ENCODE results near the gene LPAR1. TPM values are rescaled to one million over a fixed set of nuclear protein-coding genes. Genes with fewer than 3 reads are reported as not detected.

Gene LPAR1
- total and polyA plus RNA-seq, 2 of the 8 experiments (the other 6 are each of a cell fraction or from before 2014, with no cell fraction given): 3.4 to 5.1 TPM

- H2BK20ac ChIP-seq (ENCODE audit: low read length): no peak overlapping the region
- ChIA-PET CTCF (ENCODE audit: partially characterized antibody) (interaction anchor here (0.6 kb wide), 1 partner anchor 236 kb away, joined by 4 read pairs; no protein-coding TSS in a partner anchor), POLR2A (ENCODE audit: partially characterized antibody) (no interaction called here)
- no peaks in the 10 kb centered on the region for H3K79me2 ChIP-seq (ENCODE audit: control insufficient read depth in 1 of 2, insufficient read depth in 2 of 2, low read length in 2 of 2)
- 91% methylated on average over 7 of the region's 7 CpGs; no CpG with 5 or more reads in 1 of the 2 experiments for WGBS, 2 experiments (ENCODE audit: extremely low coverage in 1 of 2, insufficient coverage in 1 of 2, insufficient read length in 1 of 2, insufficient replicate concordance in 2 of 2, low coverage in 1 of 2, low lambda C conversion rate in 2 of 2, missing lambda C conversion rate in 1 of 2)
- no peak overlapping the region for H4K5ac ChIP-seq (ENCODE audit: insufficient read length, low read depth, low read length)
- H2AFZ ChIP-seq (ENCODE audit: low read length): no peak overlapping the region
- no peak overlapping the region for H3K23ac ChIP-seq (ENCODE audit: insufficient read length)
- H3K56ac ChIP-seq (replicated peaks; ENCODE audit: insufficient read length, low read depth, low read length): no peak overlapping the region
- H3K14ac ChIP-seq (ENCODE audit: insufficient read length): no peak overlapping the region
- H3K27me3 ChIP-seq (replicated peaks in 1 of 4; ENCODE audit: control insufficient read depth in 3 of 4, extremely low read depth in 1 of 4, insufficient read depth in 3 of 4, low read length in 3 of 4): no peaks in the 10 kb centered on the region
- no peaks in the 10 kb centered on the region for H3K36me3 ChIP-seq (ENCODE audit: control insufficient read depth in 2 of 4, insufficient read depth in 4 of 4, low read length in 3 of 4)
- no peak overlapping the region for H3K9ac ChIP-seq (replicated peaks in 1 of 4; ENCODE audit: extremely low read depth in 1 of 4, low read depth in 3 of 4, low read length in 3 of 4)
- H2BK12ac ChIP-seq (ENCODE audit: low read depth, low read length): no peak overlapping the region
- no peak overlapping the region for H2AK5ac ChIP-seq (ENCODE audit: low read depth, low read length)
- H3K23me2 ChIP-seq (ENCODE audit: low read depth, low read length): no peaks in the 10 kb centered on the region
- no peak overlapping the region for H3K4ac ChIP-seq (replicated peaks; ENCODE audit: insufficient read length, low read depth, low read length)
- FAIRE-seq (no peak), DNase-seq (ENCODE audit: low read depth in 1 of 2, low spot score in 2 of 2) (no peak)
- no peaks in the 10 kb centered on the region for H3K4me1 ChIP-seq (replicated peaks in 1 of 4; ENCODE audit: control insufficient read depth in 3 of 4, insufficient read depth in 4 of 4, low read length in 3 of 4)
- H4K8ac ChIP-seq (ENCODE audit: extremely low read depth, insufficient read depth, low read length): no peak overlapping the region
- no peak overlapping the region for H3K27ac ChIP-seq (ENCODE audit: low read depth, low read length)
- no peaks in the 10 kb centered on the region for H3K79me1 ChIP-seq (ENCODE audit: low read depth, low read length)
- no peak overlapping the region for H2BK15ac ChIP-seq (ENCODE audit: low read length)
- H4K20me1 ChIP-seq (replicated peaks in 1 of 2; ENCODE audit: control insufficient read depth in 1 of 2, insufficient read depth in 2 of 2, low read length in 2 of 2): no peaks in the 10 kb centered on the region
- H4K91ac ChIP-seq (replicated peaks; ENCODE audit: insufficient read length, low read length): no peak overlapping the region
- H2BK5ac ChIP-seq (ENCODE audit: low read depth, low read length): no peak overlapping the region
- H3K9me3 ChIP-seq (ENCODE audit: insufficient read depth in 2 of 2, low read depth in 1 of 2, low read length in 1 of 2): peaks cover 0 to 4% of the 10 kb centered on the region in 2 experiments; a peak in 1 of 4 replicates
- no peak overlapping the region for H2BK120ac ChIP-seq (replicated peaks; ENCODE audit: low read depth, low read length)
- no peak overlapping the region for H3K4me3 ChIP-seq (ENCODE audit: extremely low read depth in 1 of 4, insufficient read depth in 2 of 4, low read depth in 3 of 4, low read length in 4 of 4)
- H3K18ac ChIP-seq (ENCODE audit: extremely low read depth, low read length): no peak overlapping the region
- no peak overlapping the region for H3K4me2 ChIP-seq (ENCODE audit: insufficient read depth in 1 of 2, low read depth in 2 of 2, low read length in 2 of 2)
- no peak for TF ChIP-seq SIN3A (conservative IDR thresholded peaks at IDR 0.05 in 1 of 2, IDR thresholded peaks at IDR 0.05 in 1 of 2; ENCODE audit: low read depth in 1 of 2, low read length in 2 of 2)
- no peak for TF ChIP-seq SAP30 (IDR thresholded peaks at IDR 0.05; ENCODE audit: insufficient read depth, insufficient replicate concordance, low read length)
- TF ChIP-seq JUND (IDR thresholded peaks at IDR 0.05; ENCODE audit: low read length): no peak
- no peak for TF ChIP-seq YY1 (IDR thresholded peaks at IDR 0.05; ENCODE audit: low read depth, low read length)
- no peak for TF ChIP-seq KDM5A (IDR thresholded peaks at IDR 0.05; ENCODE audit: low read length)
- TF ChIP-seq HDAC2 (IDR thresholded peaks at IDR 0.05; ENCODE audit: borderline replicate concordance in 1 of 2, low read depth in 2 of 2, low read length in 2 of 2): no peak
- TF ChIP-seq CEBPB (IDR thresholded peaks at IDR 0.05; ENCODE audit: low read depth, low read length): no peak
- TF ChIP-seq RFX5 (IDR thresholded peaks at IDR 0.05; ENCODE audit: borderline replicate concordance, low read depth, low read length): no peak
- no peak for TF ChIP-seq CTCF (IDR thresholded peaks at IDR 0.05; ENCODE audit: control extremely low read depth in 1 of 3, insufficient read depth in 1 of 3, low read depth in 1 of 3, low read length in 3 of 3)
- no peak for TF ChIP-seq CHD1 (IDR thresholded peaks at IDR 0.05; ENCODE audit: low read depth, low read length)
- no peak for TF ChIP-seq E2F6 (IDR thresholded peaks at IDR 0.05)
These were observed 139.9 kb downstream of the LPAR1 start for GRCh38 chr9:110898358-110898757.
